Muscle of arm (tissue), 12 donors: Measurements from ENCODE around the gene DDX17. TPM values are rescaled to one million over a fixed set of nuclear protein-coding genes. Genes with fewer than 3 reads are reported as not detected.
"Not testable (repeated sequence)": the region's sequence is repeated elsewhere in the genome, so short reads cannot be mapped to it uniquely, and the experiment has no call there.

ENCODE experiments used
- DNase-seq: peaks from one replicate; pipeline ENCODE4 v3.0.0-alpha.2; 2013
- polyA plus RNA-seq, 12 donors: library from polyadenylated mRNA; unstranded; fragments of 120-200 nt; gene quantifications; one replicate each; pipeline ENCODE4 v1.2.1, GENCODE V29; 2013; ENCODE audit not compliant: insufficient read length in 12 of 12

The DDX17 gene
- polyA plus RNA-seq, 12 donors = 264 to 1,711 (median 369) TPM

DNA sequence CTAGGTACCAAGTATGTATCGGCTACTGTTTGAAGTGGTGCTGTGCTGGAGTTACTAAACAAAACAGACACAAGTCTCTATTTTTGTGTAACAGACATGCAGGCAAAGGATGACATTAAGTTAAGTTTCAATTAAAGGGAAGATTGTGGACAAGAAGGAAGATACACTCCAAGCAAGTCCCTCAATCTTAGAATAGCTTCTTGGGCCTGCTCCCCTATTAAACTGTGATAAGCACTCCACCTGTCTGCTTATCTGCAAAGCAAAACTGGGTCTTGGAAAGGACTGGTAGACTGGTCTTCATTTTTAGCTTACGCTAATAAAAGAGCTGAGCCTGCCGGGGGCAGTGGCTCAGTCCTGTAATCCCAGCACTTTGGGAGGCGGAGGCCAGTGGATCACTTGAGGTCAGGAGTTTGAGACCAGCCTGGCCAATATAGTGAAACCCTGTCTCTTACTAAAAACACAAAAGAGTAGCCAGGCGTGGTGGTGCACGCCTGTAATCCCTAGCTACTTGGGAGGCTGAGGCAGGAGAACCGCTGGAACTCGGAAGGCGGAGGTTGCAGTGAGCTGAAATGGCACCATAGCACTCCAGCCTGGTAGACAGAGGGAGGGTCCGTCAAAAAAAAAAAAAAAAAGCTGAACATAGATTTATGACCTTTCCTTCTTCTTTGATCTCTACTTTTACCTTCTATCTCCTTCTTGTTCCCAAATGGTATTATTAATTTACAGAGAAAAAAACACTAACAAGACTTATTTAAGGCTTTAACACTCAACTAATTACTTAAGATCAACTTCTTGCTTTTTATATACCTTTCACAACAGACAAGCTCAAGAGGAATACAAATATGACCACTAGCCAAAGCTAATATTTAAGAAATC is 4.1 kb downstream of the DDX17 start:
- DNase-seq = no peak

DNA sequence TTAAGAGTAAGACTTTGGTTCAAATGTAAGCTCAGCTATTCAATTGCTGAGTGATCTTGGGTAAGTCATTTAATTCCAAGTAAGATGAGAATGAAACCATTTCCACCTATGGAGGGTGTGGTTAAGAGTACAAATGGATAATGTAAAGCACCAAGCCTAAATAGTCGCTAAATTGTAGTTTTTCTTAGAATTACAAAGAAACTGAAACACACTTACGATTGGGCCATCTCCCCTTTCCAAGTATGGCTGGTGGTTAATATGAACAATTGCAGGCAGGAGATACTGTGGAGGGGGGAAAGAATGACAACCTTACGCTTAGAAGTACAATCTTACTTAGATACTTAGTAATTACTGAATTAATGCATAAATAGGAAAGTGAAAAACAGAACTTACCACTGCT is 8.2 kb downstream of the DDX17 start:
- DNase-seq = no peak

GRCh38 chr22:38494939-38495338 is 11.2 kb downstream of the DDX17 start:
- DNase-seq = no peak

DNA sequence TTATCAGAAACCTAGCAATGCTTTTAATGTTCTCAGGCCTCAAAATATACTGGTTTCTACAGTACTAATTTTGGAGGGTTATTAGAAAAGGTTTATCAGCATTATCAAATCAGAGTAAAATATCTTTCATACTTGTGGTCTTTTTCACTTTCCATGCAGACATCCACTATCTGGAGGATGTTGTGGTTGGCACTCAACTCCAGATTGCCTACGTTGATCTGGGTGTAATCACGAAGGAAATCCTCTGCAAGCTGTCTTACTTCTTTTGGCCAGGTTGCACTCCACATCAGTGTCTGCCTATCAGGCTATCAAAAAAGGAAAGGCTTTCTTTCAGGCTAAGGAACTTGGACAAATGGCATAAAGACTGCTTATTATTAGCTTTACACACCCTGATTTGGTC is 11.6 kb downstream of the DDX17 start:
- no peak for DNase-seq

- no peak for DNase-seq
These were observed 14.3 kb downstream of the DDX17 start for GRCh38 chr22:38491707-38492348.

- peak; percentile 46 for DNase-seq
These were observed 15.2 kb downstream of the DDX17 start for GRCh38 chr22:38490915-38491314.

GRCh38 chr22:38490475-38490874 is 15.6 kb downstream of the DDX17 start:
- DNase-seq = no peak

- no peak for DNase-seq
These were observed 16.5 kb downstream of the DDX17 start for GRCh38 chr22:38489561-38490145.

DNA sequence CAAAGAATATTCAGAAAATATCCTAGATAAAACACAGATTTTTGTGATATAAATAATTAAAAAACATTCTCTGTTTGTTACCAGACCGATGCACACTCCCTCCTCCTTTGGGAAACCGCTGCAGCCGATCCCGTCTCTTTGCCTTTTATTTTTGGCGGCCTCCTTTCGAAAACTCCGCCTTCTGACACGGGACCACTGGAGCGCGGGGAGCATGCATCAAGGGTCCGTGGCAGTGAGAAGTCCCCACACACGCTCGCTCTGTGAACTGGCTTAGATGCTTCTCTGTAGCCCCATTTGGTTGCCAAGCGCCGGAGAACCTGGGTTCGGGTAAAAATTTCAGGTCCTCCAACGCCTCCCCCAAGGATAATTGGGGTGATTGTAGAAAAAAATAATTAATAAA is 17.0 kb downstream of the DDX17 start:
- no peak for DNase-seq

GRCh38 chr22:38487946-38488345 is 18.2 kb downstream of the DDX17 start:
- no peak for DNase-seq

- DNase-seq = no peak
These were observed 20.3 kb downstream of the DDX17 start for GRCh38 chr22:38485783-38486182.

- DNase-seq = no peak
These were observed 21.9 kb downstream of the DDX17 start for GRCh38 chr22:38484244-38484643.

DNA sequence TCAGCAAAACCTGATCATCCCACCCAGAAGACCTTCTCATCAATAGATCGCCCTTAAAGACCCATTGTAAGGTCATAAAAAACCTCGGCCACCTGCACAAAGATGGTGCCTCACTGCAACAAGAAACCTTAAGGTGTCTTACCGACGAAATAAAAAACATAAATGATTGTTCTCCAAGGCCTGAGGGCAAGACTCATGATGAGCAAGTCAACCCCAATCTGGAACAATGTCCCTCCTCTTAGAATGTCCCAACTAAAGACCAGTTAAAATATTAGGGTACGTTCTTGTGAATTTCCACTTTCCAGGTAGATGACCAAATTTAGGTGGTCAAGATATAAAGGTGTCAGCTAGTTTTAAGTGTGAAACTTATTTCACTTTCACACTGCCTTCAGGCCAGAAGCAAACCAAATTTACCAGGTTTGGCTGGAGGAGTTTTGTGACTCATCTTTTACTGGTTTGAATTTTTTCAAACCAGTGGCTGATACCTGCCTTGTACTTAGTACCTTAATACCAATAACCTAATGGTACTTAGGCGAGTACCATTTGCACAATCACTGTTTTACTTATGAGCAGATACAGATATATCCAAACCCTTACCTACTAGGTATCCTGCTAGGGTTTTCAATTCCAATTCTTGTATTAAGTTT is 23.3 kb downstream of the DDX17 start:
- no peak for DNase-seq

- no peak for DNase-seq
These were observed 24.2 kb downstream of the DDX17 start for GRCh38 chr22:38481871-38482332.

- DNase-seq = no peak
These were observed 24.8 kb downstream of the DDX17 start for GRCh38 chr22:38481162-38481870.

- DNase-seq = no peak
These were observed 26.8 kb downstream of the DDX17 start for GRCh38 chr22:38479096-38479837.

DNA sequence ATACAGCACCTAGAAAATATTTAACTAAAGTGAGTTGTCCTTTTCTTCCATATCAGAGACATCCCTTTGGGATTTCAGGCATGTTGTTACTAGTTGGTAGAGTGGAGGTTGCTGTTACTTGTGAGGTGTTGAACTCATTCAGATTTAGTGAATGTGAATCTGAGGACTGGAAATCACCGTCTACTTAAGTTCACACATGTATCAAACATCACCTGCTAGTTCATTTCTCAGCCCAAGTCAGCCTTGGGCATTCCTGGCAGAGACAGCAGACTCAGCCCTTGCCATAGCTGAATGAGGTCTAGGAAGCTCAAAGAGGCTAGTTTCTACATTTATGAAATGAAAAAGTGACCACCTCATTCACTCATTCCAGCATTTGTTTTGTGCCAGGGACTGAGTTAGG is 28.5 kb downstream of the DDX17 start:
- no peak for DNase-seq

DNA sequence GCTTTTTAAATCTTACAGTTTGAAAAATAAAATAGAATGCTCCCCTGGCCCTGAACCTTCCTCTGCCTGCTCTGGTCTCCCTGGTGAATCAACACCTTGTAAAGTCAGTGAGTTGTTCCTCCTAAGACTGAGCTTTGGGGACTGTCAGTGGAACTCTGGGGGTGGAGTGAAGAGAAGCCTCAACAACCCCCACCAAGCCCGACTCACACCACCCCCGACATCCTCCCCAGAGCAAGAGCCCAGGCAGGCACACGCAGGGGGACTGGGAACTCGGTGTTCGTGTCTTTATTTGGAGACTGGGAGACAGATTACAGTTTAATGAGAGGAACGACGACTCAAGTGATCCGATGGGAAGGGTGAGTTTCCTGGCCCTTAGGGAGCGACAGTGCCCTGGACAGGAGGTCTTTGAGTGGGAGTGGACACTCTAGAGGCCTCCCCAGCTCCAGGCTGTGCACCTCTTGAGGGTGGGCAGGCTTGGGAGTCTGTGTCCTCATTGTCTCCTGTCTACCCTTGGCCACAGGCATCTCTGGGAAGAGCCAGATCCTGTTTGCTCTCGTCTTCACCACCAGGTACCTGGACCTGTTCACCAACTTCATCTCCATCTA is 32.0 kb downstream of the DDX17 start:
- no peak for DNase-seq

DNA sequence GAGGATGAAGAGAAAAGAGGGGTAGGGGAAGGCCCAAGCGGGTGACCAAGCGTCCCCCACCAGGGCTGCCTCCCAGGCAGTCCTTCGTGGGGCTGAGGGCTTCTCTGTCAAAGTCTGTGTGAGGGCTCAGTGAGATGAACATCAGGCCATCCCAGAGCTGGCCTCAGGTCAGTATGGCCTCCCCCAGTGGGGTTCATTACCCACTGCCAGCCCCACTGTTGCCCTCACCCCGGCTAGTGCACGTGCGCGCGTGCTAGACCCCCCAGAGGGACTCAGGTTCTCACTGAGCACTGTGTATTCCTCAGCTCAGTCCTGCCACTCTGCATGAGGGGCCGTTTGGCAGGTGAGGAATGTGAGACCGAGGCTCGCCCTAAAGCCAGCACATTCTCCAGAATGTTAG is 34.9 kb downstream of the DDX17 start:
- DNase-seq = no peak

DNA sequence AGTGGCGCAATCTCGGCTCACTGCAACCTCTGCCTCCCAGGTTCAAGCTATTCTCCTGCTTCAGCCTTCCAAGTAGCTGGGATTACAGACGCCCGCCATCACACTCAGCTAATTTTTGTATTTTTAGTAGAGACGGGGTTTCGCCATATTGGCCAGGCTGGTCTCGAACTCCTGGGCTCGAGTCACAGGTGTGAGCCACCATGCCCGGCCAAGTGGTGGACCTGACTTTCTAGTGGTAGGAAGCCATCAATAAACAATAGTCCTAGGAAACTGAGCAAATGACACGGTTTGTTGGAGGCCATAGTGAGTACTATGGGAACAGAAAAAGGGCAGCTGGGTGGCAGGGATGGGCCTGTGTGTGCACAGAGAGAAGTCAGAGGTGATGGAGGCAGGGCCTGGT is 35.9 kb downstream of the DDX17 start:
- not testable (repeated sequence) for DNase-seq
